SK-N-SH (cell line): Measurements from ENCODE around the gene FASTKD2. TPM values are rescaled to one million over a fixed set of nuclear protein-coding genes. Genes with fewer than 3 reads are reported as not detected.

Experiments used
- CTCF ChIA-PET: fragments of 300-600, 350-600 bp; formaldehyde crosslinking; extraction: SDS; loops from one replicate; lab custom pipeline; 2021; lab: Yijun Ruan, JAX
- POLR2A ChIA-PET: fragments of 350-600 bp; sonication (Branson Sonifier 250); formaldehyde crosslinking; extraction: SDS; loops from one replicate; lab custom pipeline; 2020; ENCODE audit warnings: antibody characterized with exemption, inconsistent platforms; lab: Yijun Ruan, JAX
- DNase-seq: peaks from one replicate; pipeline ENCODE4 v3.0.0; 2012
- H2AFZ ChIP-seq: fragments of 200-600 bp; sonication (generic); 2 replicates; pipeline ENCODE4 v1.8.1; 2016; ENCODE audit warnings: antibody characterized with exemption, mild to moderate bottlenecking, low read depth
- H3F3A ChIP-seq: fragments of 200-600 bp; sonication (generic); replicated peaks from 2 replicates; pipeline ENCODE3; 2016; ENCODE audit warnings: antibody characterized with exemption, mild to moderate bottlenecking; ENCODE audit not compliant: insufficient read depth
- H3K27ac ChIP-seq, 2 experiments: fragments of 200-500 bp in 1 of 2; fragments of 200-600 bp in 1 of 2; sonication (Bioruptor generic) in 1 of 2; sonication (generic), shearing (Covaris generic) in 1 of 2; 2 replicates each; pipeline versions ENCODE4 v1.5.1 to v1.6.1; 2014 to 2016; ENCODE audit warnings: low read depth in 2 of 2, inconsistent platforms in 1 of 2, low read length in 1 of 2, mild to moderate bottlenecking in 1 of 2, mixed read lengths in 1 of 2
- H3K27me3 ChIP-seq: fragments of 200-600 bp; sonication (generic), shearing (Covaris generic); 2 replicates; pipeline ENCODE4 v1.6.1; 2016; ENCODE audit warnings: mixed run types; ENCODE audit not compliant: insufficient read depth
- H3K36me3 ChIP-seq, 2 experiments: fragments of 200-500 bp in 1 of 2; fragments of 200-600 bp in 1 of 2; sonication (Bioruptor generic) in 1 of 2; sonication (generic) in 1 of 2; replicated peaks in 1 of 2; 2 replicates each; pipeline versions ENCODE3 to v1.5.1; 2014 to 2016; ENCODE audit warnings: low read length in 1 of 2, mild to moderate bottlenecking in 1 of 2; ENCODE audit not compliant: insufficient read depth in 2 of 2, control insufficient read depth in 1 of 2
- H3K4me1 ChIP-seq, 2 experiments: fragments of 200-500 bp in 1 of 2; fragments of 200-600 bp in 1 of 2; sonication (Bioruptor generic) in 1 of 2; sonication (generic), shearing (Covaris generic) in 1 of 2; 2 replicates each; pipeline versions ENCODE4 v1.5.1 to v1.6.1; 2014 to 2016; ENCODE audit warnings: low read depth in 1 of 2, low read length in 1 of 2, mixed run types in 1 of 2; ENCODE audit not compliant: insufficient read depth in 2 of 2, control insufficient read depth in 1 of 2
- H3K4me2 ChIP-seq: fragments of 200-600 bp; sonication (generic), shearing (Covaris generic); 2 replicates; pipeline ENCODE4 v1.6.1; 2017; ENCODE audit warnings: mixed run types
- H3K4me3 ChIP-seq, 2 experiments: fragments of 200-500 bp in 1 of 2; fragments of 200-600 bp in 1 of 2; sonication (Bioruptor generic) in 1 of 2; sonication (generic), shearing (Covaris generic) in 1 of 2; 2 replicates each; pipeline versions ENCODE4 v1.5.1 to v1.8.1; 2014 to 2016; ENCODE audit warnings: low read depth in 2 of 2, inconsistent platforms in 1 of 2, low read length in 1 of 2, mild to moderate bottlenecking in 1 of 2, mixed read lengths in 1 of 2, moderate library complexity in 1 of 2
- H3K79me2 ChIP-seq: fragments of 200-600 bp; sonication (generic); 2 replicates; pipeline ENCODE4 v1.8.1; 2017; ENCODE audit warnings: mild to moderate bottlenecking; ENCODE audit not compliant: insufficient read depth
- H3K9ac ChIP-seq: fragments of 200-600 bp; sonication (generic); 2 replicates; pipeline ENCODE4 v1.6.1; 2017; ENCODE audit warnings: mixed run types
- H3K9me2 ChIP-seq: fragments of 200-600 bp; sonication (generic); 2 replicates; pipeline ENCODE4 v1.6.1; 2017; ENCODE audit warnings: mixed run types
- H3K9me3 ChIP-seq: fragments of 200-600 bp; sonication (generic); 2 replicates; pipeline ENCODE4 v1.6.1; 2017; ENCODE audit warnings: mixed run types, mild to moderate bottlenecking, moderate library complexity
- H4K20me1 ChIP-seq: fragments of 200-600 bp; sonication (generic); 2 replicates; pipeline ENCODE4 v1.6.1; 2017; ENCODE audit warnings: mild to moderate bottlenecking, mixed run types; ENCODE audit not compliant: insufficient read depth
- CHD2 ChIP-seq: fragments of 150-350 bp; IDR thresholded peaks from 2 replicates; pipeline ENCODE4 v1.6.1; 2018; ENCODE audit warnings: low read length; ENCODE audit not compliant: partially characterized antibody
- ELF1 ChIP-seq: IDR thresholded peaks from 2 replicates; pipeline ENCODE4 v1.4.0; 2012
- EZH2phosphoT487 ChIP-seq: fragments of 200-600 bp; sonication (generic); IDR thresholded peaks from 2 replicates; pipeline ENCODE4 v1.6.1; 2017; ENCODE audit warnings: low read depth, mixed run types, mild to moderate bottlenecking, antibody characterized with exemption, moderate library complexity, borderline replicate concordance
- GABPA ChIP-seq: IDR thresholded peaks from 2 replicates; pipeline ENCODE4 v1.4.0; 2012; ENCODE audit warnings: low read depth, mild to moderate bottlenecking
- JUND ChIP-seq: IDR thresholded peaks from 2 replicates; pipeline ENCODE4 v1.4.0; 2012
- NFIC ChIP-seq: IDR thresholded peaks from 2 replicates; pipeline ENCODE4 v1.4.0; 2012; ENCODE audit warnings: borderline replicate concordance
- POLR2AphosphoS5 ChIP-seq: IDR thresholded peaks from 2 replicates; pipeline ENCODE4 v1.6.1; 2012; ENCODE audit warnings: low read depth, low read length
- RXRA ChIP-seq: IDR thresholded peaks from 2 replicates; pipeline ENCODE4 v1.4.0; 2012; ENCODE audit warnings: low read depth, mild to moderate bottlenecking, borderline replicate concordance
- SMC3 ChIP-seq: IDR thresholded peaks from 2 replicates; pipeline ENCODE4 v1.6.1; 2012; ENCODE audit warnings: low read depth, low read length, improper control_type of control experiment
- USF1 ChIP-seq: IDR thresholded peaks from 2 replicates; pipeline ENCODE4 v1.4.0; 2012; ENCODE audit warnings: low read depth, borderline replicate concordance
- YY1 ChIP-seq: IDR thresholded peaks from 2 replicates; pipeline ENCODE4 v1.4.0; 2012; ENCODE audit warnings: low read depth, mild to moderate bottlenecking
- WGBS: methylation state at CpG from one replicate; pipeline ENCODE4 v1.1.6; 2017; ENCODE audit warnings: low lambda C conversion rate; 5-methylcytosine and 5-hydroxymethylcytosine counted together
- polyA plus RNA-seq, 3 experiments: library from polyadenylated mRNA; depleted of rRNA; stranded (reverse); fragments of >200 nt; gene quantifications; 2 replicates each; pipeline ENCODE4 v1.2.3, GENCODE V29; 2012
- TF ChIP-seq, protein P1 (sequence below): IDR thresholded peaks from 2 replicates; pipeline ENCODE4 v1.6.1; 2012; ENCODE audit warnings: mild to moderate bottlenecking, low read depth, low read length, moderate library complexity
- TF ChIP-seq, protein P2 (sequence below): fragments of 200-600 bp; sonication (generic); IDR thresholded peaks from 2 replicates; pipeline ENCODE4 v1.6.1; 2017; ENCODE audit warnings: antibody characterized with exemption, mild to moderate bottlenecking, moderate library complexity

FASTKD2 gene
- polyA plus RNA-seq, 1 of the 3 experiments (the other 2 are of a cell fraction) = 15.1 TPM

- ChIA-PET POLR2A (no interaction called here), CTCF (interaction anchor here (1.6 to 2.2 kb wide), 2 partner anchors 9 to 793 kb away, joined by 3 to 7 read pairs; partner anchors contain the start of gene METTL21A)
- Histone ChIP-seq H3K4me1 (no peaks in the 10 kb centered on the region; a peak in 2 of 4 replicates), H3K9ac (no peak overlapping the region), H3F3A (no peaks in the 10 kb centered on the region), H3K36me3 (no peaks in the 10 kb centered on the region), H4K20me1 (no peaks in the 10 kb centered on the region), H3K9me2 (no peaks in the 10 kb centered on the region), H3K79me2 (no peaks in the 10 kb centered on the region), H3K4me2 (no peak overlapping the region), H3K27ac (no peak overlapping the region), H2AFZ (no peak overlapping the region), H3K27me3 (no peaks in the 10 kb centered on the region), H3K9me3 (no peaks in the 10 kb centered on the region), H3K4me3 (no peak overlapping the region)
- DNase-seq = no peak
- TF ChIP-seq, protein P1, sequence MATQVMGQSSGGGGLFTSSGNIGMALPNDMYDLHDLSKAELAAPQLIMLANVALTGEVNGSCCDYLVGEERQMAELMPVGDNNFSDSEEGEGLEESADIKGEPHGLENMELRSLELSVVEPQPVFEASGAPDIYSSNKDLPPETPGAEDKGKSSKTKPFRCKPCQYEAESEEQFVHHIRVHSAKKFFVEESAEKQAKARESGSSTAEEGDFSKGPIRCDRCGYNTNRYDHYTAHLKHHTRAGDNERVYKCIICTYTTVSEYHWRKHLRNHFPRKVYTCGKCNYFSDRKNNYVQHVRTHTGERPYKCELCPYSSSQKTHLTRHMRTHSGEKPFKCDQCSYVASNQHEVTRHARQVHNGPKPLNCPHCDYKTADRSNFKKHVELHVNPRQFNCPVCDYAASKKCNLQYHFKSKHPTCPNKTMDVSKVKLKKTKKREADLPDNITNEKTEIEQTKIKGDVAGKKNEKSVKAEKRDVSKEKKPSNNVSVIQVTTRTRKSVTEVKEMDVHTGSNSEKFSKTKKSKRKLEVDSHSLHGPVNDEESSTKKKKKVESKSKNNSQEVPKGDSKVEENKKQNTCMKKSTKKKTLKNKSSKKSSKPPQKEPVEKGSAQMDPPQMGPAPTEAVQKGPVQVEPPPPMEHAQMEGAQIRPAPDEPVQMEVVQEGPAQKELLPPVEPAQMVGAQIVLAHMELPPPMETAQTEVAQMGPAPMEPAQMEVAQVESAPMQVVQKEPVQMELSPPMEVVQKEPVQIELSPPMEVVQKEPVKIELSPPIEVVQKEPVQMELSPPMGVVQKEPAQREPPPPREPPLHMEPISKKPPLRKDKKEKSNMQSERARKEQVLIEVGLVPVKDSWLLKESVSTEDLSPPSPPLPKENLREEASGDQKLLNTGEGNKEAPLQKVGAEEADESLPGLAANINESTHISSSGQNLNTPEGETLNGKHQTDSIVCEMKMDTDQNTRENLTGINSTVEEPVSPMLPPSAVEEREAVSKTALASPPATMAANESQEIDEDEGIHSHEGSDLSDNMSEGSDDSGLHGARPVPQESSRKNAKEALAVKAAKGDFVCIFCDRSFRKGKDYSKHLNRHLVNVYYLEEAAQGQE = no peak
- TF ChIP-seq RXRA (no peak), NFIC (no peak), EZH2phosphoT487 (no peak), USF1 (no peak), POLR2AphosphoS5 (no peak), GABPA (no peak), YY1 (no peak)
- WGBS = 24% methylated on average over 2 of the region's 2 CpGs
Measured at GRCh38 chr2:206832873-206833272, 67.5 kb downstream of the FASTKD2 start.

DNA sequence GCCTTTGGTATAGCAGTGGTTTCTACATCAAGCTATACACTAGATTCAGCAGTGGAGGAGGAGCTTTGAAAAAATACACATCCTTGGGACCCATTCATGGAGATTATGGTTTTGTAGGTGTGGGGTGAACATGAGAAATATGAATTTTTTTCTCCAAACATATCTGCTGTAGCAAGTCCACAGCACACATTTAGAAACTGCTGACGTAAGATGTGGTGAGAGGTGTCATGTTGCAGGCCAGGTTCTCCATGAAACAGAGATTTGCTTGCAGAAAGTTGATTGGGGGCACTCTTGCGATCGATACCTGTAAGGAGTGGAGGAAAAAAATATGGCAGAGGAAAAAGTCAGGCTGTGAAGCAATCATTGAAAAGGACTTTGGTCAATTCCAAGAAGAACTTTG, 67.9 kb downstream of the FASTKD2 start:
- Histone ChIP-seq H3K36me3 (no peaks in the 10 kb centered on the region), H3K9ac (no peak overlapping the region), H3K4me1 (no peaks in the 10 kb centered on the region; a peak in 2 of 4 replicates), H3K79me2 (no peaks in the 10 kb centered on the region), H3K9me3 (no peaks in the 10 kb centered on the region), H3K4me3 (no peak overlapping the region), H3F3A (no peaks in the 10 kb centered on the region), H2AFZ (no peak overlapping the region), H3K4me2 (no peak overlapping the region), H3K27me3 (no peaks in the 10 kb centered on the region), H4K20me1 (no peaks in the 10 kb centered on the region), H3K27ac (no peak overlapping the region), H3K9me2 (no peaks in the 10 kb centered on the region)
- 69% methylated on average over 3 of the region's 3 CpGs for WGBS
- TF ChIP-seq RXRA (no peak), ELF1 (no peak), SMC3 (no peak), JUND (no peak), CHD2 (no peak)
- TF ChIP-seq, protein P2, sequence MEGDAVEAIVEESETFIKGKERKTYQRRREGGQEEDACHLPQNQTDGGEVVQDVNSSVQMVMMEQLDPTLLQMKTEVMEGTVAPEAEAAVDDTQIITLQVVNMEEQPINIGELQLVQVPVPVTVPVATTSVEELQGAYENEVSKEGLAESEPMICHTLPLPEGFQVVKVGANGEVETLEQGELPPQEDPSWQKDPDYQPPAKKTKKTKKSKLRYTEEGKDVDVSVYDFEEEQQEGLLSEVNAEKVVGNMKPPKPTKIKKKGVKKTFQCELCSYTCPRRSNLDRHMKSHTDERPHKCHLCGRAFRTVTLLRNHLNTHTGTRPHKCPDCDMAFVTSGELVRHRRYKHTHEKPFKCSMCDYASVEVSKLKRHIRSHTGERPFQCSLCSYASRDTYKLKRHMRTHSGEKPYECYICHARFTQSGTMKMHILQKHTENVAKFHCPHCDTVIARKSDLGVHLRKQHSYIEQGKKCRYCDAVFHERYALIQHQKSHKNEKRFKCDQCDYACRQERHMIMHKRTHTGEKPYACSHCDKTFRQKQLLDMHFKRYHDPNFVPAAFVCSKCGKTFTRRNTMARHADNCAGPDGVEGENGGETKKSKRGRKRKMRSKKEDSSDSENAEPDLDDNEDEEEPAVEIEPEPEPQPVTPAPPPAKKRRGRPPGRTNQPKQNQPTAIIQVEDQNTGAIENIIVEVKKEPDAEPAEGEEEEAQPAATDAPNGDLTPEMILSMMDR = no peak
- POLR2A ChIA-PET = no interaction called here
- CTCF ChIA-PET = interaction anchor here (2.2 kb wide), 1 partner anchor 8 kb away, joined by 7 read pairs; no protein-coding TSS in a partner anchor
- no peak for DNase-seq
